HCT116 (cell line): ENCODE results near the gene LRRFIP1. TPM values are rescaled to one million over a fixed set of nuclear protein-coding genes. Genes with fewer than 3 reads are reported as not detected.

ENCODE experiments used
- ATAC-seq: fragments of 200-7000 bp; cut with Tn5 transposase; 2 replicates; pipeline ENCODE4 v1.9.1; 2020; ENCODE audit warnings: mild to moderate bottlenecking, moderate library complexity
- BruUV-seq: library from RNA; stranded (reverse); fragments of 400-500 nt; replicated peaks from 2 replicates; lab custom pipeline; 2021; lab: Mats Ljungman, UMichigan
- CTCF ChIA-PET: fragments of 300-600 bp; sonication (Branson Sonifier 250); formaldehyde crosslinking; loops from one replicate; lab custom pipeline; 2021; ENCODE audit warnings: antibody characterized with exemption; lab: Charles Lee
- POLR2A ChIA-PET: fragments of 300-600, 350-600 bp; sonication (Branson Sonifier 250); formaldehyde crosslinking; loops from one replicate; lab custom pipeline; 2021; ENCODE audit warnings: antibody characterized with exemption; lab: Charles Lee
- RAD21 ChIA-PET, 2 experiments: fragments of 300-600 bp; sonication (Branson Sonifier 250); formaldehyde crosslinking; loops; one replicate each; lab custom pipeline; 2023; ENCODE audit warnings: low total read pairs in 2 of 2; ENCODE audit not compliant: uncharacterized antibody in 2 of 2, unreplicated experiment in 2 of 2, low non-redundant PET in 1 of 2; lab: Charles Lee
- DNase-seq: peaks from one replicate; pipeline ENCODE4 v3.0.0-alpha.2; 2010; ENCODE audit warnings: low read depth, low spot score
- H2AFZ ChIP-seq: fragments of 200-600 bp; shearing (Covaris generic), sonication (generic); 2 replicates; pipeline ENCODE4 v1.6.1; 2017; ENCODE audit warnings: low read depth, mixed run types, mixed read lengths, antibody characterized with exemption, low read length; ENCODE audit not compliant: poor library complexity, severe bottlenecking
- H3K27ac ChIP-seq: 2 replicates; pipeline ENCODE4 v1.5.1; 2012; ENCODE audit warnings: low read depth, low read length
- H3K27me3 ChIP-seq: fragments of 200-600 bp; sonication (generic); 2 replicates; pipeline ENCODE4 v1.6.1; 2016; ENCODE audit warnings: mixed run types, low read length, mixed read lengths; ENCODE audit not compliant: insufficient read depth
- H3K36me3 ChIP-seq, 2 experiments: fragments of 200-500 bp in 1 of 2; fragments of 200-600 bp in 1 of 2; sonication (Bioruptor generic) in 1 of 2; sonication (generic) in 1 of 2; 2 replicates each; pipeline versions ENCODE4 v1.5.1 to v1.6.1; 2014 to 2016; ENCODE audit warnings: low read length in 2 of 2, inconsistent platforms in 1 of 2, mixed read lengths in 1 of 2, mixed run types in 1 of 2; ENCODE audit not compliant: insufficient read depth in 2 of 2, control insufficient read depth in 1 of 2
- H3K4me1 ChIP-seq, 2 experiments: fragments of 200-600 bp in 1 of 2; sonication (generic) in 1 of 2; 2 replicates each; pipeline versions ENCODE4 v1.5.1 to v1.6.1; 2012 to 2017; ENCODE audit warnings: low read length in 2 of 2, inconsistent platforms in 1 of 2, mild to moderate bottlenecking in 1 of 2, mixed read lengths in 1 of 2, mixed run types in 1 of 2, moderate library complexity in 1 of 2; ENCODE audit not compliant: insufficient read depth in 2 of 2, control insufficient read depth in 1 of 2
- H3K4me2 ChIP-seq: fragments of 200-600 bp; sonication (generic); 2 replicates; pipeline ENCODE4 v1.6.1; 2017; ENCODE audit warnings: mixed run types, low read length, mixed read lengths
- H3K4me3 ChIP-seq, 2 experiments: fragments of 200-600 bp in 1 of 2; sonication (generic) in 1 of 2; replicated peaks in 1 of 2; 2 replicates each; pipeline ENCODE4 v1.5.1; 2011 to 2016; ENCODE audit warnings: low read length in 2 of 2, control low read depth in 1 of 2, low read depth in 1 of 2, mild to moderate bottlenecking in 1 of 2, mixed read lengths in 1 of 2, mixed run types in 1 of 2
- H3K79me2 ChIP-seq: fragments of 200-600 bp; sonication (generic); 2 replicates; pipeline ENCODE4 v1.6.1; 2017; ENCODE audit warnings: mild to moderate bottlenecking, mixed run types, low read length, moderate library complexity, mixed read lengths; ENCODE audit not compliant: insufficient read depth
- H3K9ac ChIP-seq: fragments of 200-600 bp; sonication (generic); 2 replicates; pipeline ENCODE4 v1.6.1; 2016; ENCODE audit warnings: low read length, mixed read lengths
- H3K9me2 ChIP-seq: fragments of 200-600 bp; sonication (generic), shearing (Covaris generic); 2 replicates; pipeline ENCODE4 v1.6.1; 2017; ENCODE audit warnings: mixed run types, mild to moderate bottlenecking, moderate library complexity; ENCODE audit not compliant: insufficient read depth
- H3K9me3 ChIP-seq, 2 experiments: fragments of 200-500 bp in 1 of 2; fragments of 200-600 bp in 1 of 2; sonication (Bioruptor generic) in 1 of 2; sonication (generic) in 1 of 2; 2 replicates each; pipeline ENCODE4 v1.6.1; 2014 to 2017; ENCODE audit warnings: low read length in 2 of 2, mixed read lengths in 2 of 2, inconsistent platforms in 1 of 2, low read depth in 1 of 2, mild to moderate bottlenecking in 1 of 2, mixed run types in 1 of 2, moderate library complexity in 1 of 2; ENCODE audit not compliant: control insufficient read depth in 1 of 2, insufficient read depth in 1 of 2
- H4K20me1 ChIP-seq: fragments of 200-600 bp; sonication (generic), shearing (Covaris generic); 2 replicates; pipeline ENCODE4 v1.6.1; 2017; ENCODE audit warnings: mixed run types, mild to moderate bottlenecking, moderate library complexity; ENCODE audit not compliant: insufficient read depth
- CBX3 ChIP-seq: IDR thresholded peaks from 2 replicates; pipeline ENCODE4 v1.6.1; 2012; ENCODE audit warnings: low read depth
- CEBPB ChIP-seq: IDR thresholded peaks from 2 replicates; pipeline ENCODE4 v1.6.1; 2012; ENCODE audit warnings: low read depth
- EGR1 ChIP-seq: IDR thresholded peaks from 2 replicates; pipeline ENCODE4 v1.6.1; 2012; ENCODE audit warnings: low read depth
- ELF1 ChIP-seq: IDR thresholded peaks from 2 replicates; pipeline ENCODE4 v1.6.1; 2012; ENCODE audit warnings: low read depth, borderline replicate concordance
- EZH2 ChIP-seq: fragments of 200-600 bp; sonication (generic); IDR thresholded peaks from 2 replicates; pipeline ENCODE4 v1.6.1; 2017; ENCODE audit warnings: antibody characterized with exemption, mixed run types
- EZH2phosphoT487 ChIP-seq: fragments of 200-600 bp; IDR thresholded peaks from 2 replicates; pipeline ENCODE4 v1.6.1; 2018; ENCODE audit warnings: antibody characterized with exemption, borderline replicate concordance
- FOSL1 ChIP-seq: IDR thresholded peaks from 2 replicates; pipeline ENCODE4 v1.6.1; 2012; ENCODE audit warnings: low read depth
- JUND ChIP-seq: IDR thresholded peaks from 2 replicates; pipeline ENCODE4 v1.6.1; 2012
- POLR2A ChIP-seq: IDR thresholded peaks from 2 replicates; pipeline ENCODE4 v1.7.0; 2011; ENCODE audit warnings: borderline replicate concordance; ENCODE audit not compliant: insufficient read depth, insufficient read length; ENCODE audit errors: extremely low read depth
- RAD21 ChIP-seq: IDR thresholded peaks from 2 replicates; pipeline ENCODE4 v1.6.1; 2012; ENCODE audit warnings: low read depth, mild to moderate bottlenecking
- SIN3A ChIP-seq: IDR thresholded peaks from 2 replicates; pipeline ENCODE4 v1.6.1; 2012; ENCODE audit warnings: low read depth
- SP1 ChIP-seq: IDR thresholded peaks from 2 replicates; pipeline ENCODE4 v1.6.1; 2012; ENCODE audit warnings: low read depth
- SRF ChIP-seq: IDR thresholded peaks from 2 replicates; pipeline ENCODE4 v1.6.1; 2012; ENCODE audit warnings: low read depth
- TCF7L2 ChIP-seq: IDR thresholded peaks from 2 replicates; pipeline ENCODE4 v1.7.0; 2011; ENCODE audit warnings: borderline replicate concordance, inconsistent platforms; ENCODE audit not compliant: insufficient read depth, insufficient read length; ENCODE audit errors: extremely low read depth
- YY1 ChIP-seq: IDR thresholded peaks from 2 replicates; pipeline ENCODE4 v1.6.1; 2011; ENCODE audit warnings: low read length, low read depth, moderate library complexity, mild to moderate bottlenecking; ENCODE audit not compliant: insufficient replicate concordance; ENCODE audit errors: extremely low read depth
- ZFX ChIP-seq: fragments of 450-650 bp; IDR thresholded peaks from 2 replicates; pipeline ENCODE4 v1.6.1; 2017
- intact Hi-C: fragments of 100-400 bp; cut with micrococcal nuclease; formaldehyde crosslinking; loops from 2 replicates; pipeline ENCODE4 v1.10.0; 2022
- total RNA-seq: library from RNA; stranded (reverse); gene quantifications from one replicate; pipeline ENCODE4 v1.2.1, GENCODE V29; 2021; ENCODE audit not compliant: unreplicated experiment
- TF ChIP-seq, protein P1 (sequence below): IDR thresholded peaks from 2 replicates; pipeline ENCODE4 v1.6.1; 2012
- TF ChIP-seq, protein P2 (sequence below): IDR thresholded peaks from 2 replicates; pipeline ENCODE4 v1.6.1; 2012; ENCODE audit warnings: low read depth
- TF ChIP-seq, protein P3 (sequence below): IDR thresholded peaks from 2 replicates; pipeline ENCODE4 v1.6.1; 2011; ENCODE audit warnings: mild to moderate bottlenecking, low read length, moderate library complexity; ENCODE audit not compliant: insufficient replicate concordance; ENCODE audit errors: extremely low read depth
- TF ChIP-seq, protein P4 (sequence below): IDR thresholded peaks from 2 replicates; pipeline ENCODE4 v1.6.1; 2012

Gene LRRFIP1
- total RNA-seq, 1 experiment from 2014 or later, result 76.9 TPM

DNA sequence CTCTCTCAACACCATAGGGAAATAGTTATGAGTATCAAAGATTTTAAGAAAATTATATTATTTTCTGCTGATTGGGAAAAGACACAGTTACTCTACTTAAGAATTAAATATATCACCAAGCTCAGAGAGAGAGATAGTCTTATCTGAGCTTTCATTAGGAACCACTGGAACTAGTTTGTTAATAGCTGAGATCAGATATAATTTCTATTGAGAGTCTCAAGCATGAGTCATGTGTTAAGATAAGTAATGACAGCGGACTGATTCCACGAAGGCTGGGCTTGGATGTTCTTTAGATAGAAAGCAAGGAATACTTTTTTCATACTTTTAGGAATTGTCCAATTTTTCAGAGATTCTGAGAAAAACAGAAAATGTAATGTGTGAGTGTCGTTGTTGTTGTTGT, 126.8 kb downstream of the LRRFIP1 start:
- no peaks in the 10 kb centered on the region for H3K27me3 ChIP-seq
- no peak overlapping the region for H3K4me2 ChIP-seq
- H3K9ac ChIP-seq, result no peak overlapping the region
- no peaks in the 10 kb centered on the region for H3K9me2 ChIP-seq
- no peaks in the 10 kb centered on the region; the same call in 1 of the 2 replicates for H3K79me2 ChIP-seq
- no peak for ATAC-seq
- intact Hi-C loops, result no loop called here
- BruUV-seq, result no TSS peak
- H3K27ac ChIP-seq, result no peak overlapping the region
- no peak overlapping the region for H2AFZ ChIP-seq
- RAD21 ChIA-PET, result no interaction called here
- H3K9me3 ChIP-seq, result no peaks in the 10 kb centered on the region
- no peak overlapping the region for H3K4me3 ChIP-seq
- CTCF ChIA-PET, result interaction anchor here (0.8 kb wide), 1 partner anchor 81 kb away, joined by 3 read pairs; no protein-coding TSS in a partner anchor
- no peaks in the 10 kb centered on the region for H3K4me1 ChIP-seq
- TF ChIP-seq SP1 (no peak), CBX3 (no peak), EZH2phosphoT487 (no peak), ZFX (no peak), SRF (no peak), SIN3A (no peak), ELF1 (no peak), FOSL1 (no peak), YY1 (no peak), POLR2A (no peak), EGR1 (no peak), CEBPB (no peak), JUND (no peak), RAD21 (no peak), TCF7L2 (no peak), EZH2 (no peak)
- TF ChIP-seq, protein P1, sequence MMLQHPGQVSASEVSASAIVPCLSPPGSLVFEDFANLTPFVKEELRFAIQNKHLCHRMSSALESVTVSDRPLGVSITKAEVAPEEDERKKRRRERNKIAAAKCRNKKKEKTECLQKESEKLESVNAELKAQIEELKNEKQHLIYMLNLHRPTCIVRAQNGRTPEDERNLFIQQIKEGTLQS, result no peak
- TF ChIP-seq, protein P2, sequence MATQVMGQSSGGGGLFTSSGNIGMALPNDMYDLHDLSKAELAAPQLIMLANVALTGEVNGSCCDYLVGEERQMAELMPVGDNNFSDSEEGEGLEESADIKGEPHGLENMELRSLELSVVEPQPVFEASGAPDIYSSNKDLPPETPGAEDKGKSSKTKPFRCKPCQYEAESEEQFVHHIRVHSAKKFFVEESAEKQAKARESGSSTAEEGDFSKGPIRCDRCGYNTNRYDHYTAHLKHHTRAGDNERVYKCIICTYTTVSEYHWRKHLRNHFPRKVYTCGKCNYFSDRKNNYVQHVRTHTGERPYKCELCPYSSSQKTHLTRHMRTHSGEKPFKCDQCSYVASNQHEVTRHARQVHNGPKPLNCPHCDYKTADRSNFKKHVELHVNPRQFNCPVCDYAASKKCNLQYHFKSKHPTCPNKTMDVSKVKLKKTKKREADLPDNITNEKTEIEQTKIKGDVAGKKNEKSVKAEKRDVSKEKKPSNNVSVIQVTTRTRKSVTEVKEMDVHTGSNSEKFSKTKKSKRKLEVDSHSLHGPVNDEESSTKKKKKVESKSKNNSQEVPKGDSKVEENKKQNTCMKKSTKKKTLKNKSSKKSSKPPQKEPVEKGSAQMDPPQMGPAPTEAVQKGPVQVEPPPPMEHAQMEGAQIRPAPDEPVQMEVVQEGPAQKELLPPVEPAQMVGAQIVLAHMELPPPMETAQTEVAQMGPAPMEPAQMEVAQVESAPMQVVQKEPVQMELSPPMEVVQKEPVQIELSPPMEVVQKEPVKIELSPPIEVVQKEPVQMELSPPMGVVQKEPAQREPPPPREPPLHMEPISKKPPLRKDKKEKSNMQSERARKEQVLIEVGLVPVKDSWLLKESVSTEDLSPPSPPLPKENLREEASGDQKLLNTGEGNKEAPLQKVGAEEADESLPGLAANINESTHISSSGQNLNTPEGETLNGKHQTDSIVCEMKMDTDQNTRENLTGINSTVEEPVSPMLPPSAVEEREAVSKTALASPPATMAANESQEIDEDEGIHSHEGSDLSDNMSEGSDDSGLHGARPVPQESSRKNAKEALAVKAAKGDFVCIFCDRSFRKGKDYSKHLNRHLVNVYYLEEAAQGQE, result no peak
- TF ChIP-seq, protein P3, sequence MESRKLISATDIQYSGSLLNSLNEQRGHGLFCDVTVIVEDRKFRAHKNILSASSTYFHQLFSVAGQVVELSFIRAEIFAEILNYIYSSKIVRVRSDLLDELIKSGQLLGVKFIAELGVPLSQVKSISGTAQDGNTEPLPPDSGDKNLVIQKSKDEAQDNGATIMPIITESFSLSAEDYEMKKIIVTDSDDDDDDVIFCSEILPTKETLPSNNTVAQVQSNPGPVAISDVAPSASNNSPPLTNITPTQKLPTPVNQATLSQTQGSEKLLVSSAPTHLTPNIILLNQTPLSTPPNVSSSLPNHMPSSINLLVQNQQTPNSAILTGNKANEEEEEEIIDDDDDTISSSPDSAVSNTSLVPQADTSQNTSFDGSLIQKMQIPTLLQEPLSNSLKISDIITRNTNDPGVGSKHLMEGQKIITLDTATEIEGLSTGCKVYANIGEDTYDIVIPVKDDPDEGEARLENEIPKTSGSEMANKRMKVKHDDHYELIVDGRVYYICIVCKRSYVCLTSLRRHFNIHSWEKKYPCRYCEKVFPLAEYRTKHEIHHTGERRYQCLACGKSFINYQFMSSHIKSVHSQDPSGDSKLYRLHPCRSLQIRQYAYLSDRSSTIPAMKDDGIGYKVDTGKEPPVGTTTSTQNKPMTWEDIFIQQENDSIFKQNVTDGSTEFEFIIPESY, result no peak
- TF ChIP-seq, protein P4, sequence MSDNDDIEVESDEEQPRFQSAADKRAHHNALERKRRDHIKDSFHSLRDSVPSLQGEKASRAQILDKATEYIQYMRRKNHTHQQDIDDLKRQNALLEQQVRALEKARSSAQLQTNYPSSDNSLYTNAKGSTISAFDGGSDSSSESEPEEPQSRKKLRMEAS, result no peak
- no peaks in the 10 kb centered on the region; the same call in 1 of the 2 replicates for H4K20me1 ChIP-seq
- no peak for DNase-seq
- POLR2A ChIA-PET, result no interaction called here
- peaks cover 25 to 45% of the 10 kb centered on the region in 2 experiments for H3K36me3 ChIP-seq
